Kidney (tissue), 14 donors: ENCODE measurements around the gene BMP7. TPM values are rescaled to one million over a fixed set of nuclear protein-coding genes. Genes with fewer than 3 reads are reported as not detected.

ENCODE experiments used
- DNase-seq, 5 donors: peaks; one replicate each; pipeline ENCODE4 v3.0.0-alpha.2; 2013 to 2020
- FAIRE-seq: peaks from 2 replicates; lab custom pipeline; 2012; peaks lifted over from hg19 to GRCh38; lab: Jason Lieb, UNC
- H3K27ac ChIP-seq, 2 donors: one replicate each; pipeline ENCODE4 v1.7.0; 2013; ENCODE audit warnings: low read depth in 2 of 2, low read length in 2 of 2, inconsistent platforms in 1 of 2
- H3K27me3 ChIP-seq: one replicate; pipeline ENCODE4 v1.7.1; 2013; ENCODE audit warnings: low read length, inconsistent platforms; ENCODE audit not compliant: control insufficient read depth, insufficient read depth
- H3K36me3 ChIP-seq, 3 donors: one replicate each; pipeline versions ENCODE4 v1.7.0 to v1.7.1; 2013; ENCODE audit warnings: low read length in 3 of 3, control low read depth in 1 of 3, inconsistent platforms in 1 of 3; ENCODE audit not compliant: insufficient read depth in 3 of 3, control insufficient read depth in 2 of 3
- H3K4me1 ChIP-seq, 3 donors: one replicate each; pipeline versions ENCODE4 v1.7.0 to v1.7.1; 2013; ENCODE audit warnings: low read length in 3 of 3, inconsistent platforms in 1 of 3, low read depth in 1 of 3; ENCODE audit not compliant: control insufficient read depth in 2 of 3, insufficient read depth in 2 of 3
- H3K4me3 ChIP-seq, 3 donors: one replicate each; pipeline versions ENCODE4 v1.7.0 to v1.8.1; 2013; ENCODE audit warnings: low read length in 3 of 3, control low read depth in 1 of 3, inconsistent platforms in 1 of 3
- H3K9ac ChIP-seq, 3 donors: one replicate each; pipeline versions ENCODE4 v1.7.0 to v1.7.1; 2013; ENCODE audit warnings: low read length in 3 of 3, control low read depth in 1 of 3, inconsistent platforms in 1 of 3
- H3K9me3 ChIP-seq, 3 donors: one replicate each; pipeline versions ENCODE4 v1.7.0 to v1.7.1; 2013; ENCODE audit warnings: low read length in 3 of 3, control low read depth in 1 of 3, inconsistent platforms in 1 of 3; ENCODE audit not compliant: control insufficient read depth in 2 of 3, insufficient read depth in 1 of 3
- intact Hi-C: fragments of 100-400 bp; cut with DNase I; formaldehyde crosslinking; loops from one replicate; pipeline ENCODE4 v1.11.1; 2022
- polyA plus RNA-seq: library from polyadenylated mRNA; stranded (reverse); fragments of 350-450 nt; fragmentation: Illumina TruSeq; extraction: RNeasy Lipid Tissue Mini Kit (QIAGEN cat#74804); gene quantifications from one replicate; pipeline ENCODE4 v1.2.3, GENCODE V29; 2014; ENCODE audit warnings: low read depth, low replicate concordance; ENCODE audit not compliant: insufficient read depth
- total RNA-seq: library from RNA; stranded (reverse); fragmentation: NEBNext Ultra II Directional; extraction: Animal tissue kit (Norgen Biotek cat#: 25700); gene quantifications from one replicate; pipeline ENCODE4 v1.2.1, GENCODE V29; 2021
- TF ChIP-seq, protein P1 (sequence below): IDR thresholded peaks from 3 replicates; pipeline ENCODE4 v1.5.1; 2012; ENCODE audit warnings: mild to moderate bottlenecking, moderate library complexity, borderline replicate concordance; ENCODE audit not compliant: insufficient read depth; ENCODE audit errors: extremely low read depth
- donor health status: control.
- donor health status: control.
- donor health status: control.
- donor health status: control.
- donor health status: control.
- donor health status: DM: yes; HTN: yes; CAD: no.
- donor health status: Normal renal cell carcinoma (clear cell type).

Gene BMP7
- total and polyA plus RNA-seq, 2 donors from 2014 or later, result 1.6 to 11.3 TPM

DNA sequence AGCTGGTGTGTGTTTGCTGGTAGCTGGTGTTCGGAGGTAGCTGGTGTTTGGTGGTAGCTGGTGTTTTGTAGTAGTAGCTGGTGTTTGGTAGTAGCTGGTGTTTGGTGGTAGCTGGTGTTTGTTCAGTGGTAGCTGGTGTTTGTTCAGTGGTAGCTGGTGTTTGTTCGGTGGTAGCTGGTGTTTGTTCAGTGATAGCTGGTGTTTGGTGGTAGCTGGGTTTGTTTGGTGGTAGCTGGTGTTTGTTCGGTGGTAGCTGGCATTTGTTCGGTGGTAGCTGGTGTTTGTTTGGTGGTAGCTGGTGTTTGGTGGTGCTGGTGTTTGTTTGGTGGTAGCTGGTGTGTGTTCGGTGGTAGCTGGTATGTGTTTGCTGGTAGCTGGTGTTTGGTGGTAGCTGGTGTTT is 48.0 kb downstream of the BMP7 start:
- H3K4me1 ChIP-seq, result no peaks in the 10 kb centered on the region
- TF ChIP-seq, protein P1, sequence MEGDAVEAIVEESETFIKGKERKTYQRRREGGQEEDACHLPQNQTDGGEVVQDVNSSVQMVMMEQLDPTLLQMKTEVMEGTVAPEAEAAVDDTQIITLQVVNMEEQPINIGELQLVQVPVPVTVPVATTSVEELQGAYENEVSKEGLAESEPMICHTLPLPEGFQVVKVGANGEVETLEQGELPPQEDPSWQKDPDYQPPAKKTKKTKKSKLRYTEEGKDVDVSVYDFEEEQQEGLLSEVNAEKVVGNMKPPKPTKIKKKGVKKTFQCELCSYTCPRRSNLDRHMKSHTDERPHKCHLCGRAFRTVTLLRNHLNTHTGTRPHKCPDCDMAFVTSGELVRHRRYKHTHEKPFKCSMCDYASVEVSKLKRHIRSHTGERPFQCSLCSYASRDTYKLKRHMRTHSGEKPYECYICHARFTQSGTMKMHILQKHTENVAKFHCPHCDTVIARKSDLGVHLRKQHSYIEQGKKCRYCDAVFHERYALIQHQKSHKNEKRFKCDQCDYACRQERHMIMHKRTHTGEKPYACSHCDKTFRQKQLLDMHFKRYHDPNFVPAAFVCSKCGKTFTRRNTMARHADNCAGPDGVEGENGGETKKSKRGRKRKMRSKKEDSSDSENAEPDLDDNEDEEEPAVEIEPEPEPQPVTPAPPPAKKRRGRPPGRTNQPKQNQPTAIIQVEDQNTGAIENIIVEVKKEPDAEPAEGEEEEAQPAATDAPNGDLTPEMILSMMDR, result no peak
- H3K9me3 ChIP-seq, result no peaks in the 10 kb centered on the region
- intact Hi-C loops, result no loop called here
- H3K9ac ChIP-seq, result no peak overlapping the region
- FAIRE-seq (no peak), DNase-seq (no peak)
- no peak overlapping the region for H3K27ac ChIP-seq
- no peak overlapping the region for H3K4me3 ChIP-seq
- no peaks in the 10 kb centered on the region for H3K36me3 ChIP-seq
- no peaks in the 10 kb centered on the region for H3K27me3 ChIP-seq

DNA sequence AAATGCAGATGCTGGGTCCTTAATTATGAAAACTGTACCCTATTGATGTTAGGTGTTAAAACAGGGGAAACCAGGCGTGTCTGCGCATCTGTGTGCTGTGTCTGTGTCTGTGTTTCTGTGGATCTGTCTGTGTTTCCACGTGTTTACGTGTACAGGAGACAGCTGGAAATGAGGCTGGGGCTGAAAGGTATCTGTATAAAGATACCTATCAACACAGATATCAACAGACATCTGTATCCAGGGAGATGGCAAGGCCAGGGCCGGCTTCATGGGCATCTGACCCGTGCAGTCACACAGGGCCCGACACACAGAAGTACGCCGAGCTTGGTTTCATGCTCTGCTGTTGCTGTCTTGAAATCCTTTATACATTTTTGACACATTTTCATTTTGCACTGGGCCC is 48.6 kb downstream of the BMP7 start:
- TF ChIP-seq, protein P1, result no peak
- Histone ChIP-seq H3K9me3 (no peaks in the 10 kb centered on the region), H3K27me3 (no peaks in the 10 kb centered on the region), H3K9ac (no peak overlapping the region), H3K4me3 (no peak overlapping the region), H3K4me1 (no peaks in the 10 kb centered on the region), H3K36me3 (no peaks in the 10 kb centered on the region), H3K27ac (no peak overlapping the region)
- intact Hi-C loops, result no loop called here
- FAIRE-seq, result no peak
- no peak for DNase-seq

DNA sequence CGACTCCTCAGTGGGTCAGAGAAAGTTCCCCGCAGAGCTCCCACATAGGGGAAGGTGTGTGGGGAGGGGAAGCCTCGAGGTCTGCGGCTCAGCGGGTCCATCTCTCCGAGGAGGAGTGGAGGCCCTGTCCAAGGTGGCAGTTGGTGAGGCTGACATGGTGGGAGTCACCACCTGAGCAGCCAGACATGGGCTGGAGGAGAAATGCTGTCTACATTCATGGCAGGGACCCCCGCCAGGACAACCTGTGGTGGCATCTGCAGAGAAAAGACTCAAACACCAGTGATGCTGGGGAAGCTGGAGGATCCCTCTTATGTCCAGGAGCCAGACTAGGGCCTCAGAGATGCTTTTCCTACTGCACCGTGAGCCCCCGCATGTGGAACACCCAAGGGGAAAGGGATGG is 49.8 kb downstream of the BMP7 start:
- no peak overlapping the region for H3K9ac ChIP-seq
- DNase-seq (no peak), FAIRE-seq (no peak)
- no peak overlapping the region for H3K27ac ChIP-seq
- no peaks in the 10 kb centered on the region for H3K9me3 ChIP-seq
- H3K36me3 ChIP-seq, result no peaks in the 10 kb centered on the region
- H3K4me1 ChIP-seq, result no peaks in the 10 kb centered on the region
- no peak overlapping the region for H3K4me3 ChIP-seq
- intact Hi-C loops, result no loop called here
- TF ChIP-seq, protein P1, result no peak
- H3K27me3 ChIP-seq, result no peaks in the 10 kb centered on the region

DNA sequence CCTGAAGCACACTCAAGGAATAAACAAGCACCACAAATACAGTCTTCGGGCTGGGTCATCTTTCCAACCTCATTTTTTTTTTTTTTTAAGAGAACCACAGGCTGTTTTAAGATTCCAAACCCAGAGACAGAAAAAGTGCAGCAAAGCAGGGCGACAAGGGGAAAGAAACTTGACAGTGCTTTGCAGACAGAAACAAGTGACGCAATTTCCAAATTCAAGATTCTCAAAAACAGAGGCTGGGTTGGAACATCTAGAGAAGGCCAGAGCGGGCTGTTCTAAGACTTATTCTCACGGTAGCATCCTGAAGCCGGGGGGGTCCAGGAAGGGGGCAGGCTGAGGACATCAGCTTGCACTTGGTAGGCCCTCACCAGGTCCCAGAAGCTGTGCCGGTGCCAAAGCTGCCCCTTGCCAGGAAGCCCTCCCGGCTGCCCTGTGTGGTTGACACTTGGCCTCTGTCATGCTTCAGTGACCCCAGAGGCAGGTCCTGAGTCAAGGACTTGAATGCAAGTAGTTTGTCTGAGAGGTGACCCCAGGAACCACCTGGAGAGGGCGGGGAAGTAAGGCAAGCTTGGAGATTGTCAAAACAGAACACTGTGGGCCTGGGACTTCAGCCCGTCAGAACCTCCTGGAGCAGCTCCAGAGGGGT is 50.5 kb downstream of the BMP7 start:
- H3K9me3 ChIP-seq, result no peaks in the 10 kb centered on the region
- FAIRE-seq, result no peak
- intact Hi-C loops, result no loop called here
- H3K4me3 ChIP-seq, result no peak overlapping the region
- no peaks in the 10 kb centered on the region for H3K36me3 ChIP-seq
- no peaks in the 10 kb centered on the region for H3K27me3 ChIP-seq
- no peak overlapping the region for H3K9ac ChIP-seq
- H3K4me1 ChIP-seq, result no peaks in the 10 kb centered on the region
- no peak overlapping the region for H3K27ac ChIP-seq
- peak in 2 of 5 donors; percentile 51 to 54 for DNase-seq
- TF ChIP-seq, protein P1, result no peak
